Right hindlimb (tissue), 1 donor: ENCODE data around the gene CLBA1.
A peak's percentile ranks its signal among the peaks of the same experiment; 100 is the strongest.
"Not testable (repeated sequence)": the region's sequence is repeated elsewhere in the genome, so short reads cannot be mapped to it uniquely, and the experiment has no call there.

Experiments used
- DNase-seq: peaks from one replicate; pipeline ENCODE4 v3.0.0-alpha.2; 2018

CLBA1 gene

DNA sequence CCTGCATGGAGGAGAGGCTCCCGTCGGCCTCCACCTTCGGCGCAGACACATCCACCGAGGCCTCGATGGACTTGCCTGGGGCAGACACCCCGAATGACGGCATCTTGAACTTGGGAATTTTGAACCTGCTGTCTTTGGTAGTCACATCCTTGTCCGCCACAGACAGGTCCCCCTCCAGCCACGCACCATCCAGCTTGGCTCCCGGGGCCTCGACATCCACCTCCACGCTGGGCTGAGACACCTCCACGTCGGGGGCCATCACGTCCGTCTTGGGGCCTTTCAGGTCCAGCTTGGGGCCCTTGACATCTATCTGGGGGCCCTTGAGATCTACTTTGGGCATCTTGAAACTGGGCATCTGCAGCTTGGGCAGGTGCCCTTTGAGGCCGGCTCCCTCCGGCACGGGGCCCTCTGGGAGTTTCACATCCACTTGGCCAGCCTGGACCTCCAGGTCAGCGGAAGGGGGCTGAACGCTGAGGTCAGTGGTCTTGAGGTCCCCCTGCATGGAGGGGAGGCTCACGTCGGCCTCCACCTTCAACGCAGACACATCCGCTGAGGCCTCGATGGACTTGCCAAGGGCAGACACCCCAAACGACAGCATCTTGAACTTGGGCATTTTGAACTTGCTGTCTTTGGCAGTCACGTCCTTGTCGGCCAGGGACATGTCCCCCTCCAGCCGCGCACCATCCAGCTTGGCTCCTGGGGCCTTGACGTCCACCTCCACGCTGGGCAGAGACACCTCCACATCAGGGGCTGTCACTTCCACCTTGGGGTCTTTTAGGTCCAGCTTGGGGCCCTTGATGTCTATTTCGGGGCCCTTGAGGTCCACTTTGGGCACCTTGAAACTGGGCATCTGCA is 37.5 kb upstream of the CLBA1 start:
- DNase-seq: not testable (repeated sequence)

DNA sequence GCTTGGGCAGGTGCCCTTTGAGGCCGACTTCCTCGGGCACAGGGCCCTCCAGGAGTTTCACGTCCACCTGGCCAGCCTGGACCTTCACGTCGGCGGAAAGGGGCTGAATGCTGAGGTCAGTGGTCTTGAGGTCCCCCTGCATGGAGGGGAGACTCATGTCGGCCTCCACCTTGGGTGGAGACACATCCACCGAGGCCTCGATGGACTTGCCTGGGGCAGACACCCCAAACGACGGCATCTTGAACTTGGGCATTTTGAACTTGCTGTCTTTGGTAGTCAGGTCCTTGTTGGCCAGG is 36.9 kb upstream of the CLBA1 start:
- DNase-seq: no peak

DNA sequence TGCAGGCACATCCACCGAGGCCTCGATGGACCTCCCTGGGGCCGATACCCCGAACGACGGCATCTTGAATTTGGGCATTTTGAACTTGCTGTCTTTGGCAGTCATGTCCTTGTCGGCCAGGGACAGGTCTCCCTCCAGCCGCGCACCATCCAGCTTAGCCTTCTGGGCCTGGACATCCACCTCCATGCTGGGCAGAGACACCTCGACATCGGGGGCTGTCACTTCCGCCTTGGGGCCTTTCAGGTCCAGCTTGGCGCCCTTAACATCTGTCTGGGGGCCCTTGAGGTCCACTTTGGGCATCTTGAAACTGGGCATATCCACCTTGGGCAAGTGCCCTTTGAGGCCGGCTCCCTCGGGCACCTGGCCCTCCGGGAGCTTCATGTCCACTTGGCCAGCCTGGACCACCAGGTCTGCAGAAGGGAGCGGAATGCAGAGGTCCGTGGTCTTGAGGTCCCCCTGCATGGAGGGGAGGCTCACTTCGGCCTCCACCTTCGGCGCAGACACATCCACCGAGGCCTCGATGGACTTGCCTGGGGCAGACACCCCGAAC is 36.1 kb upstream of the CLBA1 start:
- not testable (repeated sequence) for DNase-seq

DNA sequence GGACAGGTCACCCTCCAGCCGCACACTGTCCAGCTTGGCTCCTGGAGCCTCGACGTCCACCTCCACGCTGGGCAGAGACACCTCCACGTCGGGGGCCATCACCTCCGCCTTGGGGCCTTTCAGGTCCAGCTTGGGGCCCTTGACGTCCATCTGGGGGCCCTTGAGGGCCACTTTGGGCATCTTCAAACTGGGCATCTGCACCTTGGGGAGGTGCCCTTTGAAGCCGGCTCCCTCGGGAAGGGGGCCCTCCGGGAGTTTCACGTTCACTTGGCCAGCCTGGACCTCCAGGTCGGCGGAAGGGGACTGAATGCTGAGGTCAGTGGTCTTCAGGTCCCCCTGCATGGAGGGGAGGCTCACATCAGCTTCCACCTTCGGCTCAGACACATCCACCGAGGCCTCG is 35.6 kb upstream of the CLBA1 start:
- DNase-seq: no peak

DNA sequence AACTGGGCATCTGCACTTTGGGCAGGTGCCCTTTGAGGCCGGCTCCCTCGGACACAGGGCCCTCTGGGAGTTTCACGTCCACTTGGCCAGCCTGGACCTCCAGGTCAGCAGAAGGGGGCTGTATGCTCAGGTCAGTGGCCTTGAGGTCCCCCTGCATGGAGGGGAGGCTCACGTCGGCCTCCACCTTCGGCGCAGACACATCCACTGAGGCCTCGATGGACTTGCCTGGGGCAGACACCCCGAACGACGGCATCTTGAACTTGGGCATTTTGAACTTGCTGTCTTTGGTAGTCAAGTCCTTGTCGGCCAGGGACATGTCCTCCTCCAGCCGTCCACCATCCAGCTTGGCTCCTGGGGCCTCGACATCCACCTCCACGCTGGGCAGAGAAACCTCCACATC is 34.9 kb upstream of the CLBA1 start:
- not testable (repeated sequence) for DNase-seq

DNA sequence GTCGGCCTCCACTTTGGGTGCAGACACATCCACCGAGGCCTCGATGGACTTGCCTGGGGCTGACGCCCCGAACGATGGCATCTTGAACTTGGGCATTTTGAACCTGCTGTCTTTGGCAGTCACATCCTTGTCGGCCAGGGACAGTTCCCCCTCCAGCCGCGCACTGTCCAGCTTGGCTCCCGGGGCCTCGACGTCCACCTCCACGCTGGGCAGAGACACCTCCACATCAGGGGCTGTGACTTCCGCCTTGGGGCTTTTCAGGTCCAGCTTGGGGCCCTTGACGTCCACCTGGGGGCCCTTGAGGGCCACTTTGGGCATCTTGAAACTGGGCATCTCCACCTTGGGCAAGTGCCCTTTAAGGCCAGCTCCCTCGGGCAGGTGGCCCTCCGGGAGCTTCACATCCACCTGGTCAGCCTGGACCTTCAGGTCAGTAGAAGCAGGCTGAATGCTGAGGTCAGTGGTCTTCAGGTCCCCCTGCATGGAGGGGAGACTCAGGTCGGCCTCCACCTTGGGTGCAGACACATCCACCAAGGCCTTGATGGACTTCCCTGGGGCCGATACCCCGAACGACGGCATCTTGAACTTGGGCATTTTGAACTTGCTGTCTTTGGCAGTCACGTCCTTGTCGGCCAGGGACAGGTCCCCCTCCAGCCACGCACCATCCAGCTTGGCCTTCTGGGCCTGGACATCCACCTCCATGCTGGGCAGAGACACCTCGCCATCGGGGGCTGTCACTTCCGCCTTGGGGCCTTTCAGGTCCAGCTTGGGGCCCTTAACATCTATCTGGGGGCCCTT is 33.5 kb upstream of the CLBA1 start:
- DNase-seq: not testable (repeated sequence)

DNA sequence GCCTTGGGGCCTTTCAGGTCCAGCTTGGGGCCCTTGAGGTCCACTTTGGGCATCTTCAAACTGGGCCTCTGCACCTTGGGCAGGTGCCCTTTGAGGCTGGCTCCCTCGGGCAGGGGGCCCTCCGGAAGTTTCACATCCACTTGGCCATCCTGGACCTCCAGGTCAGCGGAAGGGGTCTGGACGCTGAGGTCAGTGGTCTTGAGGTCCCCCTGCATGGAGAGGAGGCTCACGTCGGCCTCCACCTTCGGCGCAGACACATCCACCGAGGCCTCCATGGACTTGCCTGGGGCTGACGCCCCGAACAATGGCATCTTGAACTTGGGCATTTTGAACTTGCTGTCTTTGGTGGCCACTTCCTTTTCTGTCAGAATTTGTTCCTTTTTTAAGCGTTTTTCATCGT is 32.5 kb upstream of the CLBA1 start:
- no peak for DNase-seq

DNA sequence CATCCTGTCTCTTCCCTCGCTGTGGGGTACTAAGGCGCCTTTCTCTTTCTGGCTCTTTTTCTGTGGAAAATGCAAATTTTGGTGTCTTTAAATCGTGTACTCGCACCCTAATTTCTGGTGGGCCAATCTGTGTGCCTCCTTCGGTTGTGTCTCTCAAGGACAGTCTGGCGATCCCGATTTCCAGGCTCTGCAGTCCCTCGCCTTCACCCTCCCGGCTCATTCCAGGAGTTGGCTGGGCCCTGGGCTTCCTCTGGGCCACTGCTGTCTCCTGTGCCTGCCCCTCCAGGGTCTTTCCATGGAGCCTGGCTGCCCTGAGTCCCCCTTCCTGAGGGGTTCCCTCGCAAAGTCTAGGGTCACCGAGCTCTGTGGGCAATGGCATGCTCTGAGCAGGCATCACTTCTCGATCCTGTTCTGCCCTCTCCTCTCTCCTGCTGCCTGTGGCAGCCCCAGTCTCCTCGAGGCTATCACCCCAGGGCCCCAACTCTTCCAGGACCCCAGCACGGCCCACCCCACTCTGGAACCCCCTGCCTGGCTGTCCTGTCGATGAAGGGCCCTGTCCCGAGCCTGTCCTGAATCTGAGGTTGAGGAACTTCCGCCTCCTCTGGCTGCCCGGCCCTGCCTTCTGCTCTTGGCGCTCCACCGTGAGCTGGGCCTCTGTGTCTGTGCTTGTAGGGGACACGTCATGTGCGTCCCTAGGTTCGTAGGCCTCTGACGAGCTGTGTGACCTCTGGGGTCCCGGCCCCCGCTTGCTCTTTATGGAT is 31.5 kb upstream of the CLBA1 start:
- no peak for DNase-seq

DNA sequence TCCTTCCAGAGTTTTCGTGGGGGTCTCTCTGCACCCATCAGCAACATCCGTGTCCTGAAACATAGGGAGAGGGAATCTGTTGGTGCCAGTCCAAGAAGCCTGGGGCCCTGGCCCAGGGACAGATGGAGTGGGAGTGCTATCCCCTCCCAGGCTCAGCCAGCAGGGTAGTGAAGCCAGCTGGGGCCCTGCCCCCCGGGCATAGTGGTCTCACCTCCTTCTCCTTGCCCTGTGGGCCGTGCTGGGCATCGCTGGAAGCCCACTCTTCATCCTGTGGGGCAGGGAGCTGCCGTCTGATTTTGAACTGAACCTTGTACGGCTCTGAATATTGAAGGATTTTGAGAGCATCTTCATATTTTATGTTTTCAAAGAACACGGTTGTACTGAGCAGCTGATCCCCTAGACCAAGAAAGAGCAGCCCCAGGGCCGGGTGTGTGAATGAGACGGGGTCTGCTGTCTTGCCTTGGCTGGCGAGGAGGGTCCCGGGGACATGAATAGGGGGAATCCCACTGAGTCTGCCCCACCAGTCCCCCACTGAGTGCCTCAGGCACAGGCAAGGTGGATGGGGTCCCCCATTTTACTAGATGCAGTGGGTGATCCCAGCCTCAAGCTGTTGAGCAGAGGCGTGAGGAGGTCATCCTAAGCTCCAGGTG is 30.7 kb upstream of the CLBA1 start:
- DNase-seq: no peak

DNA sequence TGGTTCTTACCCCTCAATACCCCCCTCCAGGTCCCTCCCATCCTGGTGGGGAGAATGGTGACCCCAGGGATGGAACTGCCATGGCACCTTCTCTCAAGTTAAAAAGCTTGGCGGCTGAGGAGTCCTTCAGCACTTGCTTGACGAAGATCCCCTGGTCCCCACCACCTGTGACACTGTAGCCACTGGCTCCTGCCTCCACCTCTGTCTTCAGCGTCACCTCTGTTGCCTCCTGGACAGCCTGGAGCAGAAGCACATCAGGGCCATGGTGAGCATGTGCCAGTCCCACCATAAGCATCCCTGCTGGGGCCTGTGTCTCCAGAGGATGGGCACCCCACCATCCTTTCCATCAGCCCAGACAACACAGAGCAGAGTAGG is 30.2 kb upstream of the CLBA1 start:
- DNase-seq: no peak

DNA sequence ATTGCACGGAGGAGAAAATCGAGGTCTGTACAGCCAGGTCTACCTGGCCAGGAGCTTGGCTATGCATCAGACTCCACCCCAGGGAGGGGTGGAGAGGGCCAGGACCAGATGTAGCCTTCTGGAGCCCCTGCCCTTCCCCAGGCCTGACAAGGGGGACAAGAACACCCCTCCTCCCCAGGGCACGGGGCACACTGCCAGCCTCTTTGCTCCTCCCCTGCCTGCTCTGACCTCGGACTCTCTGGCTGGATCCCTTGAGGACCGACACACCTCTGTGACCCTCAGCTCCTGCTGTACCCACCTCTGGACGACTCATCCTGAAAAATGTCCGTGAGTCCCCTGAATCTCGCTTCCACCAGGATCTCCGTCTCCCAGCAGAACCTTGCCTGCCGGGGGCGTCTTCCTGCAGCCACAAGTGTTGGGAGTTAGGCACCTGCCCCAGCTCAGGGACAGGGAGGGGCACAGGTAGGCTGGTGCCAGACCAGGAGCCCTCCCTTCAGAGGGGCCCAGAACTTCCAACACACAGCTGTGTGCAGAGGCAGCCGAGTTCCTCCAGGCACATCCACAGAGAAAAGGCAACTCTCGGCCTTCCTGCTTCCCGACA is 29.2 kb upstream of the CLBA1 start:
- no peak for DNase-seq

DNA sequence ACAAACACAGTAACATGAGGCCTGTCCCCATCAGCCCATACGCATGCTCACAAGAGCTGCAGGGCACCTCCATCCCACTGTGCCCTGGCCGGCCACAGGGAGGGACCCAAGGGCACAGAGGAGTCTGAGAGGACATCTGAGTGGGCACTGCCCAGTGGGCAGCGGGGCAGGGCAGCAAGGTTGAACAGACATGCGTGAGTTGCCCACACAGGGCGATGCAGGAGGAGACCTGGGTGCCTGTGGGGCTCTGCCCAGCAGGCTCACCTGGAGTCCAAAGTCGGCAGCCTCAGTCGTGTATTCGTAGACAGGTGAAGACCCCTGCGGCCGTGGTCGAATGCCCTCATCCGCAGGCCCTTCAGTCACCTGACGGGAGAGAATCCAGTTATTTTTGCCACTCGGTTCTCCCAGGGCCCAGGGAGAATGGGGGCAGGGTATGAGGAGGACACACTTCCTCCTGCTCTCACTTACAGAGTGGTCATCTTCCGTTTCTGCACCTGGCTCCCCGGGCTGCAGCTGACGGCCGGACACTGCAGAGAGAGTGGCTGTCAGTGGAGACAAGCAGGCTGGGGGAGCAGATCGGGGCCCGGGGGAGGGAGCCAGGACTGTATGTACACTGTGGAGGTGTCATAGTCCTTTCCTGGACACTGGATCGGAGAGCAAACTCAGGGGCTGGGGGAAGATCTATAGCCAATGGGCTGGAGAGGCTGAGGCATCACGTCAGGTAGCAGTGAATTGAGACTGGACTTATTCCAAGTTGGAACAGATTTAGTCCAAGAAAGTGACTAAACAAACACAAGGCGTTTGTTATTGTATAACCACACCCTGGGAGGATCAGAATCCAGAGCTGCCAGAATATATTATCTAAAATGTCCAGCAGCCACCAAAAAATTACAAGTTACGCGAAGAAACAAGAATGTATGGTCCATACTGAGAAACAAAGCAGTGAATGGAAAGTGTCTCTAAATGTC is 28.2 kb upstream of the CLBA1 start:
- DNase-seq: no peak

DNA sequence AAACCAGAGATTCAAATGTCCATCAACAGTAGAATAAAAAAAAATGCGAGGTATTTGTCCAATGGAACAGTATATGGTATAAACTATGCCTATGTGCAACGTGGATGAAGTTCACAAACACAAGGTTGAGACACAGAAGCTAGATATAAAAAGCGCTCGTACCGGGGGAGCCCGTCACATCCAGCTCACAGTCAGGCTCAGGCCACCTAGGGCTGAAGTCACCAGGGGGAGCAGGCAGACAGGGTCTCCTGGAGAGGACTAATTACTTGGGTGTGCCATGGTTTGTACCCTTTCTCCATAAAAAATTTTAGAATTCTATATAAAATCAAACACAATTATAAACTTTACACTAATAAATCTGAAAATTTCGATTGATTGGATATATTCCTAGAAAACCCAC is 21.0 kb upstream of the CLBA1 start:
- DNase-seq: peak; percentile 4

DNA sequence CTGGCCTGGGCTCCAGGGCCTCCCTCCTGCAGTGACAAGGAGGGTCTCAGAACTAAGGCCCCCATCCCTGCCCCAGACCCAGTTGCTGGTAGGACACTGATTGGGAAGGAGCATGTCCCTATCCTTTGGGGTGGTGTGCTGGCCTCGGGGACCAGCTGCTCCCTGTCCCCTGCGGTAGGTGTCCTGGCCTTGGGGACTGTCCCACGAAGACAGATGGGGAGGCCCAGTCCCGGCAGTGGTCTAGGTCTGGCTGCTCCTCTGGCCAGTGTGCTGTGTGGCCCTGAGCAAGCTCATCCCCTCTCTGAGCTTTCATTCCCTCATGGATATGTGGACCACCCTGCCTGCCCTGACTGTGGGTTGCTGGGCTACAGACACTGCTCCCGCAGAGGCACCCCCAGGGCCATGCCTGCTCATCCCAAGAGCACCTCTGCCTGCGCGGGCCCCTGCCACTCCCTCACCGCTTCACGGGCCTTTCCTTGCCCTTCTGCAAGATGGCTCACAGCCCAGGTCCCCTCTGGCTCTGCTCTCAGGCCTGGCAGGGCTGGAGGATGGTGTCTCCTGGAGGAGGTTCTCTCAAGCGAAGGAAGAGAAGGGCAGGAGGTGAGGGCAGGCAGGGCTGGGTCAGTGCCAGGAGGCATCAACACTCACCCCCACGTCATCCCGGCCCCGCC is 19.9 kb upstream of the CLBA1 start:
- peak; percentile 16 for DNase-seq

DNA sequence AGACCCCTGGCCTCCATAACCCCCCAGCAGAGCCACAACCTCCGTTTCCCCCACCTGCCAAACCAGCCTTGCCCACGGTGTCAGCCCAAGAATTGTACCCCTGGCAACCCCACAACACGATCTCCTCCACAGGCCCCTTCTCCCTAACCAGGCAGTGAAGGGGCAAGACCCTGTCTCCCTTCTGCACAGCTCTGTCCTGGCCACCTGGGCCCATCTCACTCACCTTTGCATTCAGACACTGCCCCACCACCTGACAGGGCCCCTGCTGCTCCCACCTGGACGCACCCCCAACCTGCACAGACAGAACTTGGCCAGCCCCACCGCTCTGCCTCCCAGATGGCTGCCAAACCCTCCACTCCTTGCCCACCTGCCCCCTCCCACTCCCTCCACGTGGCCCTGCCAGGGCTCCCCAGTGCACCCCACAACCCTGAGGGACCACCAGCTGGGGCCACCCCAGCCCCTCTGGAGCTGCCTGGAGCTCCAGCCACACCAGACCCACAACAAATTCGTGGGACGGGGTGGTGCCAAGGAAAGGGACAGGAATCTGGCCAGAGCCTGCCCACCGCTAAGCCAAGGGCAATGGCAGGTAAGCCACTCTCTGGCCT is 19.2 kb upstream of the CLBA1 start:
- DNase-seq: no peak

DNA sequence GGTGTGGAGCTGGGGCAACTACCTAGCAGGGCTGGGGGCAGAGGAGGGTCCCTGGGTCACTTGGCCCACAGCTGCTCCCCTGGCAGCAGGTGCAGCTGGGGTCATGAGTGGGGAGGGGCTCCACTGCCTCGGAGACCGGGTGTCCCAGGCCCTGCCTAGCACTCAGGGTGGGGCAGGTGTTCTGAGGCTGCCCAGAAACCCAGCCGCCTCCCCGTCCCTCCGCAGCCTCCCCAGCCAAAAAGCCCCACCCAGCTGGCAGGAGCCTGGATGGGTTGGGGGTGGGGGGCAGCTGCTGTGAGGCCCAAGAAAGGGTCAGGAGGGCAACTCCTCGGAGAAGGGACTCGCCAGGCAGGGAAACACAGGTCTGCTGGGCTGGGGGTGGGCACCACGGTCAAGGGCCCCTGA is 18.6 kb upstream of the CLBA1 start:
- peak; percentile 42 for DNase-seq

DNA sequence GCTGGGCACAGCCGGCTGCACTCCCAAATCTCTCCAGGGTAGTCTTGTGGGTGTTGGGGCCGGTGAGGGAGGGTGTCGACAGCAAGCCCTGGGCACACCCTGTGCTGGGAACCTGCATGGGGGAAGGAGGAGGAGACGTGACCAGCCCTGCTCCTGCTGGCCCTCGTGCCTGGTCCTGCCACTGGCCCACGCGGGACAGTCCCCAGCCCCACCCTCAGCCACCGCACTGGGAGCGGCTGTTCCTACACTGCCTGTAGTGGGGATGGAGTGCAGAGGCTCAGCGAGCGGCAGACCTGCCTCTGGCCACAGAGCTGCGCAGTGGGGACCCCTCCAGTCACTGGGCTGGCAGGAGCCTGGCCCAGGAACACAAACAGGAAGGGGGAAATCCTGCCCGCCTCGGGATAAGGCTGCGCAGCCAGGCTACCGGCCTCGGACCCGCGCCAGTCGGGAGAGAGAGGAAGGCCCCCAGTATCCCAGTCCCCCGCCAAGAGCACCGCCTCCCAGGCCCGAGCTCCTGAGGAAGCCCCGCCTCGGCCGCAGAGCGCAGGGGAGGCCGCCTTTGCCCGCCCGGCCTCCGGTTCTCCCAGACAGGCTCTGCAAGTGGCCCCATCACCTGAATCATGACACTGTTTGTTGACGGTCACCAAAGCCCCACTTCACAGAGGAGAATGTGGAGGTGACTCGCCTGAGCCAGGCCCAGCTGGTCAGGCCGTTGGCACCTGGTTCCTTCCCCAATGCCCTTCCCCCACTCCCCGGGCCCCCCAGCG is 18.0 kb upstream of the CLBA1 start:
- DNase-seq: peak; percentile 76

DNA sequence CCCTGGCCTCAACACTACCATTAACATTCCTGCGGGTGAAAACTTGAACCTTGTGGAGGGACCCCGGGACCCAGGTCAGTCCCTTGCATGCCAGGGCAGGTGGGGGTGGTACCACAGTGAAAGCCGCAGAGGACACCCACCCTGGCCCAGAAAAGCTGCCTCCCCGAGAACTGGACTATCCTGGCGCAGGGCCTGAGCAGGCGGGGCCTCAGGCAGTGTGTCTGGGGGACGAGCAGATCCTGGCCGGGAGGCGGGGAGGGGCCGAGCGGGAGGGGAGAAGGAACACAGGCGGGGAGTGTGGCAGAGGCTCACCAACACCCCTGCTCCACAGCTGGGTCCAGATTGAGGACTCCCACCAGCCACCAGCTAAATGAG is 17.4 kb upstream of the CLBA1 start:
- DNase-seq: peak; percentile 90
